Activated CD4-positive, alpha-beta memory T cell treated with anti-CD3 and anti-CD28 coated beads for 36 hours (primary cell): ENCODE data around the gene ZP2. TPM values are rescaled to one million over a fixed set of nuclear protein-coding genes. Genes with fewer than 3 reads are reported as not detected.
"Not testable (repeated sequence)": the region's sequence is repeated elsewhere in the genome, so short reads cannot be mapped to it uniquely, and the experiment has no call there.

Experiments
- CTCF ChIA-PET: fragments of 350-600 bp; sonication (Branson Sonifier 250); formaldehyde crosslinking; loops from one replicate; lab custom pipeline; 2021; ENCODE audit warnings: antibody characterized with exemption, inconsistent platforms; lab: Charles Lee
- POLR2A ChIA-PET: fragments of 350-600 bp; sonication (Branson Sonifier 250); formaldehyde crosslinking; loops from one replicate; lab custom pipeline; 2021; ENCODE audit warnings: antibody characterized with exemption; lab: Charles Lee
- DNase-seq: peaks from one replicate; pipeline ENCODE4 v3.0.0-alpha.2; 2020
- H3K27ac Mint-ChIP-seq: one replicate; pipeline ENCODE4 v1.8.0; 2021; ENCODE audit warnings: mixed read lengths
- H3K27me3 Mint-ChIP-seq: one replicate; pipeline ENCODE4 v1.8.0; 2021; ENCODE audit warnings: mixed read lengths
- H3K36me3 Mint-ChIP-seq: one replicate; pipeline ENCODE4 v1.8.0; 2021; ENCODE audit warnings: mixed read lengths
- H3K4me1 Mint-ChIP-seq: one replicate; pipeline ENCODE4 v1.8.0; 2021; ENCODE audit warnings: low read depth, mixed read lengths
- H3K4me3 Mint-ChIP-seq: one replicate; pipeline ENCODE4 v1.8.0; 2021; ENCODE audit warnings: mild to moderate bottlenecking, mixed read lengths
- H3K9me3 Mint-ChIP-seq: one replicate; pipeline ENCODE4 v1.8.0; 2021; ENCODE audit warnings: mixed read lengths
- intact Hi-C: fragments of 100-400 bp; cut with micrococcal nuclease; formaldehyde crosslinking; loops from one replicate; pipeline ENCODE4 v1.15.1; 2023
- total RNA-seq, 2 experiments: library from RNA; stranded (reverse); gene quantifications; one replicate each; pipeline ENCODE4 v1.2.3, GENCODE V29; 2021

Gene ZP2
- total RNA-seq, 2 experiments from 2014 or later: not detected

GRCh38 chr16:21186326-21186691 lies 25.1 kb downstream of the ZP2 start:
- peaks cover 20% of the 10 kb centered on the region for H3K9me3 Mint-ChIP-seq
- CTCF ChIA-PET: interaction anchor here (0.6 to 1.1 kb wide), 2 partner anchors 114 to 391 kb away, joined by 3 to 6 read pairs; no protein-coding TSS in a partner anchor
- intact Hi-C loops: no loop called here
- H3K27me3 Mint-ChIP-seq: peaks cover 2% of the 10 kb centered on the region
- POLR2A ChIA-PET: interaction anchor here (0.6 to 0.7 kb wide), 2 partner anchors 28 to 1156 kb away, joined by 3 to 4 read pairs; no protein-coding TSS in a partner anchor
- no peak overlapping the region for H3K4me3 Mint-ChIP-seq
- no peak for DNase-seq
- H3K36me3 Mint-ChIP-seq: peaks cover 17% of the 10 kb centered on the region
- no peak overlapping the region for H3K27ac Mint-ChIP-seq
- H3K4me1 Mint-ChIP-seq: peaks cover 22% of the 10 kb centered on the region

GRCh38 chr16:21185659-21186325 lies 25.6 kb downstream of the ZP2 start:
- intact Hi-C loops: no loop called here
- ChIA-PET CTCF (interaction anchor here (0.6 to 1.1 kb wide), 3 partner anchors 115 to 391 kb away, joined by 3 to 6 read pairs (median 3); no protein-coding TSS in a partner anchor), POLR2A (interaction anchor here (0.6 to 0.7 kb wide), 2 partner anchors 28 to 1156 kb away, joined by 3 to 4 read pairs; no protein-coding TSS in a partner anchor)
- Mint-ChIP-seq H3K4me1 (peaks cover 22% of the 10 kb centered on the region), H3K9me3 (peaks cover 20% of the 10 kb centered on the region), H3K27me3 (peaks cover 2% of the 10 kb centered on the region), H3K27ac (no peak overlapping the region), H3K36me3 (peaks cover 22% of the 10 kb centered on the region), H3K4me3 (no peak overlapping the region)
- no peak for DNase-seq

- intact Hi-C loops: no loop called here
- Mint-ChIP-seq H3K36me3 (peaks cover 26% of the 10 kb centered on the region), H3K4me1 (peaks cover 22% of the 10 kb centered on the region), H3K27me3 (peaks cover 2% of the 10 kb centered on the region), H3K27ac (no peak overlapping the region), H3K9me3 (peaks cover 17% of the 10 kb centered on the region), H3K4me3 (no peak overlapping the region)
- peak; percentile 48 for DNase-seq
- POLR2A ChIA-PET: no interaction called here
- CTCF ChIA-PET: no interaction called here
These were observed 26.5 kb downstream of the ZP2 start for GRCh38 chr16:21184834-21185233.

- ChIA-PET CTCF (no interaction called here), POLR2A (no interaction called here)
- Mint-ChIP-seq H3K27me3 (peaks cover 2% of the 10 kb centered on the region), H3K27ac (no peak overlapping the region), H3K9me3 (peaks cover 17% of the 10 kb centered on the region), H3K4me3 (no peak overlapping the region), H3K4me1 (peaks cover 22% of the 10 kb centered on the region), H3K36me3 (peaks cover 33% of the 10 kb centered on the region)
- DNase-seq: no peak
- intact Hi-C loops: no loop called here
These were observed 27.4 kb downstream of the ZP2 start for GRCh38 chr16:21183995-21184394.

GRCh38 chr16:21179983-21180365 lies 31.4 kb downstream of the ZP2 start:
- no peak for DNase-seq
- Mint-ChIP-seq H3K9me3 (peaks cover 9% of the 10 kb centered on the region), H3K4me3 (no peak overlapping the region), H3K36me3 (peaks cover 48% of the 10 kb centered on the region), H3K4me1 (peaks cover 7% of the 10 kb centered on the region), H3K27ac (no peak overlapping the region), H3K27me3 (no peaks in the 10 kb centered on the region)
- intact Hi-C loops: no loop called here
- POLR2A ChIA-PET: interaction anchor here (0.7 kb wide), 1 partner anchor 331 kb away, joined by 3 read pairs; no protein-coding TSS in a partner anchor
- CTCF ChIA-PET: interaction anchor here (1.3 kb wide), 1 partner anchor 121 kb away, joined by 3 read pairs; no protein-coding TSS in a partner anchor

GRCh38 chr16:21179126-21179982 lies 32.0 kb downstream of the ZP2 start:
- Mint-ChIP-seq H3K27ac (no peak overlapping the region), H3K36me3 (peaks cover 49% of the 10 kb centered on the region), H3K4me3 (no peak overlapping the region), H3K27me3 (no peaks in the 10 kb centered on the region), H3K4me1 (peaks cover under 1% of the 10 kb centered on the region), H3K9me3 (peaks cover 3% of the 10 kb centered on the region)
- CTCF ChIA-PET: no interaction called here
- intact Hi-C loops: no loop called here
- DNase-seq: no peak
- POLR2A ChIA-PET: interaction anchor here (0.7 kb wide), 1 partner anchor 331 kb away, joined by 3 read pairs; no protein-coding TSS in a partner anchor

GRCh38 chr16:21175397-21175796 lies 36.0 kb downstream of the ZP2 start:
- no peak overlapping the region for H3K4me3 Mint-ChIP-seq
- no peaks in the 10 kb centered on the region for H3K9me3 Mint-ChIP-seq
- no peaks in the 10 kb centered on the region for H3K4me1 Mint-ChIP-seq
- no peak for DNase-seq
- intact Hi-C loops: no loop called here
- ChIA-PET POLR2A (no interaction called here), CTCF (interaction anchor here (1.0 kb wide), 1 partner anchor 18 kb away, joined by 3 read pairs; no protein-coding TSS in a partner anchor)
- H3K36me3 Mint-ChIP-seq: peaks cover 44% of the 10 kb centered on the region
- no peaks in the 10 kb centered on the region for H3K27me3 Mint-ChIP-seq
- no peak overlapping the region for H3K27ac Mint-ChIP-seq

GRCh38 chr16:21172650-21173049 lies 38.7 kb downstream of the ZP2 start:
- ChIA-PET POLR2A (no interaction called here), CTCF (no interaction called here)
- Mint-ChIP-seq H3K27ac (no peak overlapping the region), H3K4me1 (no peaks in the 10 kb centered on the region), H3K9me3 (no peaks in the 10 kb centered on the region), H3K4me3 (no peak overlapping the region), H3K36me3 (peaks cover 31% of the 10 kb centered on the region), H3K27me3 (no peaks in the 10 kb centered on the region)
- no peak for DNase-seq
- intact Hi-C loops: no loop called here

GRCh38 chr16:21170116-21170515 lies 41.3 kb downstream of the ZP2 start:
- H3K27me3 Mint-ChIP-seq, DNase-seq, H3K4me3 Mint-ChIP-seq, intact Hi-C loops, H3K4me1 Mint-ChIP-seq, H3K27ac Mint-ChIP-seq, H3K9me3 Mint-ChIP-seq: not testable (repeated sequence)
- ChIA-PET CTCF (interaction anchor here (0.6 to 3.5 kb wide), 2 partner anchors 19 to 357 kb away, joined by 3 to 9 read pairs; no protein-coding TSS in a partner anchor), POLR2A (interaction anchor here (0.7 kb wide), 1 partner anchor 382 kb away, joined by 4 read pairs; no protein-coding TSS in a partner anchor)
- H3K36me3 Mint-ChIP-seq: peaks cover 33% of the 10 kb centered on the region

GRCh38 chr16:21169249-21169981 lies 42.0 kb downstream of the ZP2 start:
- no peak for DNase-seq
- peaks cover 31% of the 10 kb centered on the region for H3K36me3 Mint-ChIP-seq
- H3K4me3 Mint-ChIP-seq: no peak overlapping the region
- ChIA-PET POLR2A (interaction anchor here (0.7 kb wide), 1 partner anchor 382 kb away, joined by 4 read pairs; no protein-coding TSS in a partner anchor), CTCF (interaction anchor here (0.6 to 3.5 kb wide), 3 partner anchors 8 to 356 kb away, joined by 3 to 9 read pairs (median 4); no protein-coding TSS in a partner anchor)
- no peaks in the 10 kb centered on the region for H3K9me3 Mint-ChIP-seq
- no peaks in the 10 kb centered on the region for H3K27me3 Mint-ChIP-seq
- peaks cover 3% of the 10 kb centered on the region for H3K4me1 Mint-ChIP-seq
- intact Hi-C loops: no loop called here
- H3K27ac Mint-ChIP-seq: no peak overlapping the region

- DNase-seq: no peak
- Mint-ChIP-seq H3K27ac (no peak overlapping the region), H3K27me3 (no peaks in the 10 kb centered on the region), H3K4me3 (no peak overlapping the region), H3K4me1 (peaks cover 3% of the 10 kb centered on the region), H3K36me3 (peaks cover 35% of the 10 kb centered on the region), H3K9me3 (no peaks in the 10 kb centered on the region)
- ChIA-PET POLR2A (interaction anchor here (1.1 kb wide), 1 partner anchor 10 kb away, joined by 5 read pairs; the partner anchor contains the start of gene LDAF1), CTCF (interaction anchor here (0.6 to 3.5 kb wide), 3 partner anchors 10 to 1183 kb away, joined by 3 to 9 read pairs (median 3); partner anchors contain the start of gene LDAF1)
- intact Hi-C loops: no loop called here
These were observed 43.3 kb downstream of the ZP2 start for GRCh38 chr16:21167929-21168602.
